Daoy (cell line): Measurements from ENCODE around the gene MED9. TPM values are rescaled to one million over a fixed set of nuclear protein-coding genes. Genes with fewer than 3 reads are reported as not detected.

Experiments
- DNase-seq: peaks from one replicate; pipeline ENCODE4 v3.0.0-alpha.2; 2015; ENCODE audit warnings: low read depth
- total RNA-seq: library from RNA; depleted of rRNA; stranded (reverse); fragments of >200 nt; shearing (Covaris generic); gene quantifications from 2 replicates; pipeline ENCODE4 v1.2.3, GENCODE V29; 2014

The MED9 gene
- total RNA-seq, 1 experiment from 2014 or later, result 11.9 TPM

DNA sequence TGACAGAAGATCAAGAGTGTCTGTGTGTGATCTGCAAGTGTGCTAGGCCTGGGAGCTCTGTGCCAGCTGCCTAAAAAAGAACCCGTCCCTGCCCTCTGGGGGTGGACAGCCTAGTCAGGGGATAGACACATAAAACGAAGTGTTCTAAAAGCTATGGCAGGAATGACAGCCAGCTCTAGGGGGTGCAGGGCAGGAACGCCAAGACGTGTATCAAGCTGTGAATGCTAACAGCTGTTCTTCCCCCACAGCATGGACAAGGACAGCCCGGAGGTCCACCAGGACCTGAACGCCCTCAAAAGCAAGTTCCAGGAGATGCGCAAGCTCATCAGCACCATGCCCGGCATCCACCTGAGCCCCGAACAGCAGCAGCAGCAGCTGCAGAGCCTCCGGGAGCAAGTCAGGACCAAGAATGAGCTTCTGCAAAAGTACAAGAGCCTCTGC lies 14.3 kb downstream of the MED9 start:
- no peak for DNase-seq

DNA sequence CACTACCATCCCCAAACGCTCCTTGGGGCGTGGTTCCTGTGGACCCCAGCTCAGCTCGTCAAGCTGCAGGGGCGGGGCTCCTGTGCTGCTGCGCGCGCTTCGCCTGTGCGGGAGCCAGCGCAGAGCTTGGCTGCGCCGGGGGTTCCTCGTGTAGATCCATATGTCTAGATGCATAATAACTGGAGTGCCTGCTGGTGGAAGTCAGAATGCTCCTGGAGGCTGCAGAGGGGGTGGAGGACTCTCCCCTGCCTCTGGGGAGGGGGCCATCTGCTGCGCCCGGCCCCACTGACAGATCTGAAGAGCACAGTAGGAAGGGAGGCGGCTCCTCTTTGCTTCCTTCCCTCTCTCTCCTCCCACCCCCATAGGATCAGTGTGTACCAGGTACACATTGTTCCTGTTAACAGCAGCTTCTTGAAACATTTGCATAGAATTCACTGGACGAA lies 14.8 kb downstream of the MED9 start:
- DNase-seq, result no peak

DNA sequence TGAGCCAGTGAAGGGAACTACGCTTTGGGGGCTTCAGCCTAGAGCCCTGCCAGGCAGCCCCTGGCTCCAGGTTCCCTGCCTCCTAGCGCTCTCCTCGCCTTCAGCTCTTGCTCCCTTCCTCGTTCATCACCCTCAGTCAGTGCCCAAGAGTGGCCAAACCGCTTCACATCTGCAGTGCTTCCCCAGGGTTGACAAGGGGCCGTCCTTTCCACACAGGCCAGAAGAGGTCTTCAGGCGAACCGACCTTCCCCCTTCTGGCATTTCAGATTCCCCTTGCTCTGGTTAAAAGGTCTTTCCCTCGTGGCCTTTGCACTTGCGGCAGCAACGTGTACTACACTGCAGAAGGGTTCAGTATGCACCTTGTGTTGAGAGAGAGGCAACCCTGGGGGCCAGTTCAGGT lies 15.3 kb downstream of the MED9 start:
- DNase-seq, result no peak

DNA sequence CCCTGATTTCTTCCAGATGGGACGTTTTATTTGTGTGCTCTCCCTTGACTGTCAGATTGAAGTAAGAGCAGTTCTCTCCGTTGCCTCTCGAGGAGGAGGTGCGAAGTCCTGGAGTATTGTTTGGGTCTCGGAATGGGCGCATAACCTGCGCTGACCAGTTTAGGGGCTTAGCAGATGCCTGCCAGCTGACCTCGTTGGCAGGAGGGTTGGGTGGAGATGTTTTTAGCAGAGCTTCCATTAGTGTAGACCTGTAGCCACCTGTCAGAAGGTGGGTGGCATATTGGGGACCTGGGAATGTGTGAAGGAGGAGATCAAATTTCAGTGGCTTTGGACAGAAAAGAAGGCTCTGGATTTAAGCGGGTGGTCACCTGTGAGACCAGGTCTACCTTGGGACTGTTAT lies 15.8 kb downstream of the MED9 start:
- no peak for DNase-seq

DNA sequence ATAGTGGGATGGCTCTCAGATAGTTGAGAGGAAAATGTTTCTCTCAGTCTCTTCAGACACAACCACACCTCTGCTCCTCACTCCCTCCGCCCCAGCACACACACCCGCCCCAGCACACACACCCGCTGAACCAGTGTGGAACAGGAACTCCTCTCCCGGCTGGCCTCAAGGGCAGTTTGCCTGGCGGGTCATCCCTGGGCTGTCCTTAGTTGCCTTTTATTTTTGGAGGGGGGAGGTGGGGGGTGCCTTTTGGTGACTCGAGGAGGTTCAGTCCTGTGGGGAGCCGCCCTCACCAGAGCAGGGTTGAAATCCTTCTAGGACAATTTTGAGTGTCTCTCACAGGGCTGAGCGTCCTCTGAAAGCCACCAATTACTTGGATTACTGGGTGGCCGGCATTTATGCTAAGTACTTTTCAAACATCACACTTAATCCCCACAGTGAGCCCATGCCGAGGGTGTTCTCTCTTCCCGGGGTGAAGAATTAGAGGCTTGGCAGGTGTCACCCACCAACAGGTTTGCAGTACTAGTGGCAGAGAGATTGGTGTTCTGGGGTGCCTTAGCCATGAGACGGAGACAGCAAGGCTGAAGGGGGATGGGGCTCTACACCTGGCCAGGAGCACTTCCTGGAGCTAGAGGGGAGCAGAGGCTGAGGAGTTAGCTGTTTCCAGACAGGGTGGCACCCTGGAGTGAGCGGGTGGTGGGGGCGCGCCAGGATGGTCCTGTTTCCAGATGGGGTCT lies 16.6 kb downstream of the MED9 start:
- no peak for DNase-seq

DNA sequence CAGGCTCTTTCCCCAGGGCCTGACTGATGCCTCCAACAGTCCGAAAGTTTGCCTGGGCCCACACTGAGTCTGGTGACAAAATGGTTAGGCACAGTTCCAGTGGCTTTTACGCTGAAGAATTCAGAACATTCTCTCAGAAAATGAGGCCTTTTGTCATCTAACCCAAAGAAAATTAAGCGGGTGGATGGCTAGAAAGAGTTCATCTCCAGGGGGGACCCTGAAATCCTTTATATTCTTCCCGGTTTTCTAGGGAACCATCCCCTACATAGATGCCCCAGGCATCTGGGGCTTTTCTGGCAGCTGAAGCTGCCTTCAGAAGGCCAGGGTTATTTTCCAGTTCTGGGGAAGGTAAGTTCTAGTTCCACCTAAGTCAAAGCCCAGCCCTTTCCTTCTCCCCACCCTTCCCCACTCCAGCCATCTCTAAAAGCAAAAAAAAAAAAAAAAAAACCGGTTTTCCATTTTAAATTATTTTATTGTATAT lies 17.2 kb downstream of the MED9 start:
- no peak for DNase-seq

DNA sequence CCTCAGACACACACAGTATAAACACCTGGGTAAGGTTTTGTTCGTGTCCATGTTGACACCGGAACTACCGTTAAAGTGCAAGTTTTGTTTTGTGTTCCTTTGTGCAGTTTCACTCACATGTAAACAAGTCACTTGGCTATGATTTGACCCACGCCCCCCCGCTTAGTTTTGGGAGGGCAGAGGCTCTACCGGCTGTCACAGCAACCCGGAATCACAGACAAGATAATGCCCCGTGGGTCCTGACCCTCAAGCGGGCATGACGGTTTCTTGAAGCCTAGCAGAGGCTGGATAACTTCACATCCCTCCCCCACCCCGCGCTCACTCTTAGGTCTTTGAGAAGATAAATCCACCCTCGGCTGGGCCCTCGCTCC lies 17.7 kb downstream of the MED9 start:
- DNase-seq, result no peak

DNA sequence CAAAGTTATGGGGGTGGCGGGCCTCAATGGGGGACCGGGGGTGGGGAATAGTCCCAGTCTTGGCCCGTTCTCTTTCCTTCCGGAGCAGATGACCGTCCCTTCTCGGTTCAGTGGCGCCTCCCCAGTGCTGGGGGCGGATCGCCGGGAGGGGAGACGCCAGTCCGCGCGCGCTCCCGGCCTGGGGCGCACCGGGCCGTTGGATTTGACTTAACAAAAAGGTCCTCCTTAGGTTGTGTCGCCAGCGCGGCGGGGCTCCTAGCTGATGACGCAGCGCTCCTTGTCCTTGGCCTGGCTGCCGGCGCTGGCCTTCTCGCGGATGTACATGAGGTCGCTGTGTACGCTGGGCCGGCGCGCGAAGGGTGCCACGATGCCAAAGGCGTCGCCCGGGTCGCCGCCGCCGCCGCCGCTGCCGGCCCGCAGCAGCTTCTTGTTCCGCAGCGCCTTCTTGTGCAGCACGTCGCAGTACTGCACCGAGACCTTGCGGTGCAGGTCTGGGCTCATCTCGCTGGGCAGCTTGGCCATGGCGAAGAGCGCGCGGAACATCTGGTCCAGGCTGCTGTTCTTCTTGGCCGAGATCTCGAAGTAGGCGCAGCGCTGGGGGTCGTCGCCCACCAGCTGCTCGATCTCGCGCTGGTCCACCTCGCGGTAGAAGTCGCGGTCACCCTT lies 18.2 kb downstream of the MED9 start:
- DNase-seq, result peak; percentile 39

DNA sequence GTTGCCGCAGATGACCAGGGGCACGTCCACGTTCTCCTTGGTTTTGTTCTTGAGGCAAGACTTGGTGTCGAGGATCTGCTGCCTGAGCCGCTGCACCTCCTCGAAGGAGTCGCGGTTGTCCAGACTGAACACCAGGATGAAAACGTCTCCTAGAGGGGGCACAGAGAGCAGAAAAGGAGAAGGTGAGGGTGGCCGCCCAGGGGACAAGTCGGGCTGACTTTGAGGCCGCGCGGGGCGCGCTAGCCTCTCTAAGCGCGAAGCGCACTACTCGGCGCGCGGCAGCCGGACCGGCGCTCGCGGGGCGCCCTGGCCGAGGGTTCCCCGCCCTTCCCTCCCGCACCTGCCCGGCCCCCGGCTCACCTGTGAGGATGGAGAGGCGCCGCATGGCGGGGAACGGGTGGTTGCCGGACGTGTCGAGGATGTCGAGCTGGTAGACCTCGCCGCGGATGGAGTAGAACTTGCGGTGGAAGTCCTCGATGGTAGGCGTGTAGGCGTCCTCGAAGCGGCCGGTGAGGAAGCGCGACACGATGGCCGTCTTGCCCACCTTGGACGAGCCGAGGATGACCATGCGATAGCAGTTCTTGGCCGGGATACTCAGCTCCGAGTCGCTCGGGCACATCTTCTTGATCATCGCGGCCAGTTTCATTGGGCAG lies 18.9 kb downstream of the MED9 start:
- DNase-seq, result no peak

DNA sequence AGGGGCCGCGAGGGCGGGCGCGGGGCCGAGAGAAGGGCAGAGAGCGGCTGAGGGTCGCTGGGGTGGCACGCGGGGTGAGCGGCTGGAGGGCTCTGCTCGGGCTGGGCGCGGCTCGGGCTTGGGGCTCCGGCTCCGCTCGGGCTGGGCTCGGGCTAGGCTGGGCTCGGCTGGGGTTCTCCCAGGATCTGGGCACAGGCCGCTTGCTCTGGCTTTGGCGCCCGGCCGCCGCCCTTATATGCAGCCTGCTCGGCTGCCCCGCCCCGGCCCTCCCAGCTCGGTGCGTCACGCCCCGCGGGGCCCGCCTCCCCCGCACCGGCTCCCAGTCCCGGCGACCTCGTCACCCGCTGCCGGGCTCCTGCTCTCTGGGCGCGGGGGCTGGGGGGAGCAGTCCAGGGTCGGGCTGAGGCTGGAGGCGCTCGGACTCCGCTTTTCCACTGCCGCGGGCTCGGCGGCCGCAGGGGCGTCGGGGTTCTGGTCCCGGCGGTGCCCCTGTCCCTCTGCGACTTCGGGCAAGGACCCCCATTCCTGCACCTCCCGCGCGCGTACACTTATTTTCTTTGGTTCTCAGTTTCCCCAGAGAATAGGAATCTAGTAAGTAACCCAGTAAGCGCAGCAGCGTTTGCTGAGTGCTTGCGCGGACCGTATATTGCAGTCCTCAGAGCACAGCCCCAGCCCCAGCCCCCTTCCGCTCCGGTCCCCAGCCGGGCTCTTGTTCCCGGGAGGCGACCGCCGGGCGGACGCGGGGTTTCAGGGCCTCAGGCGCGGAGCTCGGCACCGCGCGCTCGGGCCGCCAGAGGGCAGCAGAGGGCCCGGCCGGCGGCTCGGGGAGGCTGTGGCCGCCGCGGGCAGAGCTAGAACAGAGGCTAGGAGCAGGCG lies 19.6 kb downstream of the MED9 start, which contains the start of gene RASD1:
RASD1 (minus strand) TSS at position 207 of the 876 bp plus-strand sequence. CDS start 214 bp downstream, outside the sequence.
- peak; percentile 93 for DNase-seq

DNA sequence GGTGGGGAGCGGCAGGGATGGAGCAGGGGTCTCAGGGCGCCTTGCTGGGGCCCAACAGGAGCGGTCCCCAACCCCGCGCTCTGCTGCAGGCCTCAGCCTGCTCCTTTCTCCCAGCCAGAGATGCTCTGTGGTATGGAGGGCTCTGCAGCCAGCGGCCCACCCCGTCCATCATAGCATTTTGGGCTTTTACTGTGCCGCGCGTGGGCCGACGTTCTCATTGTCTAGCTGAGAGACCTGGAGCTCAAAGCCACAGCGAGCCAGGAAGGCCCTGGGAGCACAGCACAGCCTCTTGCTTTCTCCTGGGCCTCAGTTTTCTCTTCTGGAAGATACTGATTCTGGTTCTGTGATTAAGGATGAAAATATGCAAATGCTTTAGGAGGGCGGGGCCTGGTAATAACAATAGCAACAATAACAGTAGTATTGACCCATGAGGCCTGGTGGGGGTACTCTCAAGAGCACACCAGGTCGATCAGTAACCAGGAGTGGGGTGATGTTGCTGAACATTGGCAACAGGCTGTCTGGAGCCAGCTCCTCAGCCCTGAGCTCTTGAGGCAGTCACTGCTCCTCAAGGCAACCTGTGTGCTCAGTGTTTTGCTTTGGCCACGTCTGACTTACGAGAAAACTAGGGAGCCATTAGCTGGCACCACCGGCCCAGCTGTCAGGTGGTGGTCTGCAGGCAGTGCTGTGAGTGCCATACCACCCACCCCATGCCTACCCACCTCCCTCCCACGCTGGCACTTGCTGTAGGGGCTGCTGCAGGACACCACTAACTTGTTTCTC lies 20.5 kb downstream of the MED9 start:
- no peak for DNase-seq

DNA sequence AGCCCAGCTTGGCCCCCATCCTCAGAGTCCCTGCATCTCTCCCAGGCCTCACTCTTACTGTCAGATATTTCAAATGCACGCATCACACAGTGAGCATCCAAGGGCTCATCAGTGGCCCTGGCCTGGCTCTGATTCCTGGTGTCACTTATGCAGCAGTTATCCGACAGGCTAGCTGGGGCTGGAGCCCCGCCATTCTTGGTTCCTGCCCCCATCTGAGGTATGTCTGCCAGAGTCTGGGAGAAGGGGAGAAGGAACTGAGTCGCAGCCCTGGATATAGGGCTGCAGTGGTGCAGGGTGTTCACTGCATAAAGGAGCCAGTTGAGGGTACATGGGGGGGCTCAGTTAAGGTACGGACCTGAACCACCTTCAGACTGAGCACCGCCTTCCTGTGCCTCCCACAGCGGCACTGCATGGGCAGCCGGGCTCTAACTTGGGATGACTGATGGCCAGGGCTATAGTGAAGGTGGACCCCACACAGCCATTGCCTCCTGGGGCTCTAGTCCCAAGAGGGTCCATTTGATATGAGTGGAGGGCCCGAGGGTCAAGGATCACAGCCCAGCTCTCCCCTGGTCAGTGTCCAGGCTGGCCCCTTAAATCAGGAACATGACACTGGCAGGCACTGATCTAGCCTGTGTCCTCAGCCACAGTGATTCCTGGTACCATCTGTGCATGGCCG lies 21.2 kb downstream of the MED9 start:
- DNase-seq, result no peak

DNA sequence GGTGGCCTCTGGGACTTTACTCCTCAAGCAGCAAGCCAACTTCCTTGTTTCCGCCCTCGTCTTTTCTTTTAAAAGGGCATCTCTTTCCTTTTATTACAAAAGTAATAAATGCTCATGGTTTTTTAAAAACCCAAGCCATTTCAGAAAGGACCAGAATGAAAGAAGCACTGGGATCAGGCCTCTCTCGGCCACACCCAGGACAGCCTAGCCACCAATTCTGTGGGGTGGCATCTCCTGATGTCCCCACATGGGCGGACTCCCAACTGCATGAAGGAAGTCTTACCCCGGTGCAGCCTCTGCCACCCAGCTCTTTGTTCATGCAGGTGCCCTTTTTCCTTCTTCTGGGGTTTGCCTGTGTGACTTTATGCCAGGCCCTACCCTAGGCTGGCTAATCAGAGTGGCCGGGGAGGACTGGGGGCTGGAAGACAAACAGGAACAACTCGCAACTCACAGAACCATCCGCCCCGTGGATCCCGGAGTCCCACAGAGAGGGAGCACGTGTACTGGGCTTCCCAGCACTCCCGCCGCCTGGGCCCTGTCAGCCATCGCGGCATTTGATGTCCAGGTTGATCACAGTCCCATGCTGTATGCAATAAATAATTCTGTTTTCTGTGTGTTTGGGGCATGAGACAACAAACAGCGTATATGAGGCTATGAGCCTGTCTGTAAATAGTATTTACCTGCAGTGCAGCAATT lies 22.0 kb downstream of the MED9 start:
- DNase-seq, result no peak

DNA sequence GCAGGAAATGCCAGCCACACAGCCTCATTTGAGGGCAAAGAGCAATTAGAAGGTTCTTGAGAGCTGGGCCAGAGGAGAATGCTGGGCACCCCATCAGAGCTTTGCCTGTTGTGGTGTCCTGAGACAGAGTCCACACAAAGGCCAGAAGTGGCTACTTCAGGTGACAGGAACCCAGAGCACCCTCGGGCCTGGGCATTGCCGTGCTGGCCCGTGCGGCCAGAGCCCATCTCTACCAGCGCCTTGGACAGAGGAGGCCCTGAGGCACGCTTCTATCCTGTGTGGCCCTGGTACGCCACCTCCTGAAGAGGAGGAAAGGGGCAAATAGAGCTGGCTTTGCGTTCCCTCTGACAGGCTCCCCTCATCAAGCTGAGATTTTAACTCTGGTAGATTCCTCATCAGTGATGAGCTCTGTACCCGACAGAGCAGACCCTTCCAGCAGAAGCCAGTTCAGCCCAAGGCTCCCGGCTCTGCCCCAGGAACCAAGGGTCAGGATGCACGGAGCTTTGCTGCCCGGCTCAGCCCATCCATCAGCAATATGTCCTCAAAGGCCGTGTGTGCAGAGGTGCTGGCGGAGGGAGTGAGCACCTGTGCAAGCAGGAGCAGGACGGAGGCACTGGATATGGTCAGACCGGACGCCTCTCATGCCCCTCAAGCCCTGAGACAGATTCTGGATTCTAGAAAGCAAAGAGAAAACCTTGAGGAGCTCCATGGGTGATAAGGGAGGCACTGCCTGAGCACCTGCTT lies 22.8 kb downstream of the MED9 start:
- DNase-seq, result no peak

DNA sequence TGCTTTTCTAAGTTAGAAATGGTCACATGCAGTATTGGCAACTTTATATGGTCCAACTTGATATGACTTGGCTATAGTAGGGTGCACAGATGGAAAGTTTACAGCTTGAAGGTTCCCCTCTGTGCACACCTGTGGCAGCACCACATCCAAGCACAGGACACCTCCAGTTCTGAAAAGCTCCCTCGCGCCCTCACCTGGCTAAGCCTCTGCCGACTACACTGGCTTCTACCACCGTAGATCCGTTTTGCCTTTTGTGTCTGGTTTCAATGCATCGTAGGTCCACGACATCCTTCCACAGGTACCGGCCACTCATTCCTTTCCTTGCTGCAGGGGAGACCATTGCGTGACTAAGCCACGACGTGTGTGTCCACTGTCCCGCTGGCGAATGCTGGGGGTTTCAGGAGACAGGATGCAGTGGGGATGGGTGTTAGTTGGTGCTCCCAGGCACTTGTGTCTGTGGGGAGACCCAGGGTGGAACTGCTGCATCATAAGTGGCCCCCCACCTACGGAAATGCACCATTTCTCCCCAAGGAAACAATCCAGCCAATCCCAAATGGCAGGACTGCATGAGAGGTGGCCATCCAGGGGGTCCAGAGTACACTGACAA lies 24.3 kb downstream of the MED9 start:
- DNase-seq, result no peak

DNA sequence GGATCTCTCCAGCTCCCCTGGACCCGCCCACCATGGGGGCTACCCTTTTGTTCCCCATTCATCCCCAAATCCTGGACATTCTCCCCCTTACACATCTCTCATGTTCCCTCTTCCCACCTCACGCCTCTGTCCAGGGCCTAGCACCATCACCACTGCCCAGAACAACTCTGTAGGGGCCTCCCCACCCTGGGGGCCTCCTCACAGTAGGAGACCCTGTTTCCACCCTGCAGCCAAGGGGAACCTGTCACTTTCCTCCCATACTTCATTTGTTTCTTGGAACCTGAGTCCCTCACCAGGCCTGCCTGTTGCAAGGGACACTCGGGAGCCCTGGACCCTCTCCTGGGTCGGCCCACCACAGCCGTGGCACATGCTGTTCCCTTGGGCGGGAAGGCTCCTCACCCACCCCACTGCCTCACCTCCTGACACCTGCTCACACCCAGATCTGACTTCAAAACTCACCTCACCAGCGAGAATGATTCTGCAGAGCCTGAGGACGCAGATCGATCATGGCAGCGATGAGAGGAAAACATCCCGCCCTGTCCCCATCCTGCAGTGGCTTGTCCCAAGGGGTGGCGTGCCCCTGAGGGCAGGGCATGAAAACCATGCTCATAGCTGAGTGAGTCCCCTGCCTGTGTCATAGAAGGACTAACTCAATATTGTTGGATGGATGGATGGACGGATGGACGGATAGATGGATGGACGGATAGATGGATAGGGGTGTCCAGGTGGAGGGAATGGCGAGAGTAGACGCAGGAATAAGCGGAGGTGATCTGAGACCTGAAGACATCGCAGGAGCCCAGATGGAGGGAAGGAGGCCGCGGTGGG lies 26.2 kb downstream of the MED9 start:
- DNase-seq, result no peak

DNA sequence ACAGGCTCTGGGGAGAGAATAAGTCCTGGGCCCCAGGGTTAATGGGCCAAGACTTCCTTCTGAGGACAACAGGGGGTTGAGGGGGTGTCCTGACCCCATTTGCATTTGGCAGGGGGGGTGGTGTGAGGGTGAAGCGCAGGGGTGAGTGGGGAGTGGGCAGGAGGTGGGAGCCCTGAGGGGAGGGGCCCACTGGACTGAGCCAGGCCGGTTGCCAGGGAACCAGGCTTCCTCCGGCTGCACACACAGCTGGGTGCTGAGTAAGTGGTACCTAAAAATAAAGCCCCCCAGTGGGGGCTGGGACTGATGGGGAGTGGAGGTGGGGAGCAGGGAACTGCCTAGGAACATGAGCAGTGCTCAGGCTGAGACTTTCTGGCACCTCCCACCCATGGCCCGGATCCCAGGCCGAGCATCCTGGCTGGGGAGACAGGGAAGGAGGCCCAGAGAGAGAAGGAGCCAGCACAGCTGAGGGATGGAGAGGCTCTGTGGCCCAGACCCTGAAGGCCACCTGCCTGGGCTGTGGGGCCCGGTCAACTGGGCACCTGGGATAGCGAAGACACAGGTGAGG lies 26.8 kb downstream of the MED9 start:
- no peak for DNase-seq
